ENCODE measurements around the gene GTPBP4.
A peak's percentile ranks its signal among the peaks of the same experiment; 100 is the strongest.
"Not testable (repeated sequence)": the region's sequence is repeated elsewhere in the genome, so short reads cannot be mapped to it uniquely, and the experiment has no call there.

The GTPBP4 gene

DNA sequence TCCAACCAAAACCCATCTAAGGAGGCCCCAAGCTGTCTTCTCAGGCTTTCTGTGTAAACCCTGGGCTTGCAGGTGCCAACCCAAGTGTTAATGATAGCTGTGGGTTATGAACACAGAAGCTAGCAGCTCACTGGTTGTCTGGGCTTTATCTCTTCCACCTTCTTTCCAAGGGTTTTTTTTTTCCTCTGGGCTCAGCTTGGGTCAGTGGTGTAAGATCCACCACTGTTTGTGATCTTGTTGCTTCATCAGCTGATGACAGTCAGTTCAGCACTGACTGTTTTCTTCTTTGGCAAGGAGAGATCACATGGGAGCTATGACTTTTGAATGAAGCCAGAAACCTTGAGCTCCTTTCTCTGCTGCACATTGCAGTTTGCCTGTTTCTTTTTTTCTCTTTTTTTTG, 4.6 kb downstream of the GTPBP4 start:
- DNase-seq, result no peak

DNA sequence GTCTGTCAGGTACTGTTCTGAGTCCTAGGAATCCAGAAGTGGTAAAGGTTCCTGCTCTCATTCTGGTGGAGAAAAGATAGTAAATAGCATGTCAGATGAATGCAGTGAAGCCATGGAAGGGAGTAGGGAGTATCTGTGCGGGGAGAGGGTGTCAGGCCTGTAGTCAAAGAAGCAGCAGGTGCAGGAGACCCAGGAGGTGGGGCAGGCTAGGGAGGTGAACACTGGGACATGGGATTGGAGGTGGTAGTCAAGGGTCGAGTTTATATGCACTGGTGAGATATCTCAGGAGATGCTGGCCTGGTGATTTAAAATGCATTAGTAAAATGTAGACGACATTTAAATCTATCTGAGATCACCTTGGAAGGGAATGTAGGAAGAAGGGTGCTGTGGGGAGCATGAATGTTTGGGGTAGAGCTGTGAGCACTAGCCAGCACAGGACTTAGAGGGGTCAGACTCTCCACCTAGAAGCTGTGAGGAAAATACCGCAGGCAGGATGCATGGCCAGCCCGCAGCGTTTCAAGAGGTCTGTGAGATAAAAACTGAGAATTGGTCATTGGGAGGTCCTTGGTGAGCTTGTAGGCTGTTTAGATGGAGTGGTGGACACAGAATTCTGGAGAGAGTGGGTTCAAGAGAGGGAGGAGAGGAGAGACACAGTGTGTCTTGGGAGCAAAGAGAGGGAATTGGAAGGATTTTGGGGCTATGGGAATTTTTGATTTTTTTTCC, 6.8 kb downstream of the GTPBP4 start:
- DNase-seq, result no peak

DNA sequence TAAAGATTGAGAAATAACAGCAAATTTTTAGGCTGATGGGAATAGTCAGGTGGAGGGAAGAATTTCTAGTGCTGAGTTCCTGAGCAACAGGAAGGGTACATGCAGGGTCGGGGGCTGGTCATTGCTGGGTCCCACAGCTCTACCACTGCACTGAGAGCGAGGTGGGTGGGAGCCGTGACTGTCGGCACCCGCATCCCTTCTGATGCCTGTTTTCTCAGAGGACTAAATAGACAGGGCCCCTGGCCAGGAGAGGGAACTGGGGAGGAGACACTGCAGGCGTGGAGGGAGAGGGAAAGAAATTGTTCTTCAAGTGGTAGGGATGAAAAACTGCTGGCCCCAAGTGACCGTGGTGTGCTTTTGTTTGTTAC, 7.3 kb downstream of the GTPBP4 start:
- DNase-seq, result peak in 1 of 2 experiments; percentile 16

DNA sequence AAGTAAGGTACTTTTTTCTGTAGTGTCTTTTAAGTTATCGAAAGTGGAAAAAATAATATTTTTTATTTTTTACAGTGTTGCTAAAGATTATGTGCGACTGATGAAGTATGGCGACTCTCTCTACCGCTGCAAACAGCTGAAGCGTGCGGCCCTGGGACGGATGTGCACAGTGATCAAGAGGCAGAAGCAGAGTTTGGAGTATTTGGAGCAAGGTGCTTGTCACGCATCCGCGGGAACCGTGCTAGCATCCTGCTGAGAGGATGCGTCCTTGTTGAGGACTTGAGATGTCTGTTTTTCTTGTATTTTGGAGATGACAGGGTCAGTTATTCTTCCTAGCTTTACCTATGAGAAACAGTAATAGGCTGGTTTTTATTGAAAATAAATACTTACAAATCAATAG, 7.8 kb downstream of the GTPBP4 start:
- DNase-seq, result peak in 1 of 2 experiments; percentile 12

DNA sequence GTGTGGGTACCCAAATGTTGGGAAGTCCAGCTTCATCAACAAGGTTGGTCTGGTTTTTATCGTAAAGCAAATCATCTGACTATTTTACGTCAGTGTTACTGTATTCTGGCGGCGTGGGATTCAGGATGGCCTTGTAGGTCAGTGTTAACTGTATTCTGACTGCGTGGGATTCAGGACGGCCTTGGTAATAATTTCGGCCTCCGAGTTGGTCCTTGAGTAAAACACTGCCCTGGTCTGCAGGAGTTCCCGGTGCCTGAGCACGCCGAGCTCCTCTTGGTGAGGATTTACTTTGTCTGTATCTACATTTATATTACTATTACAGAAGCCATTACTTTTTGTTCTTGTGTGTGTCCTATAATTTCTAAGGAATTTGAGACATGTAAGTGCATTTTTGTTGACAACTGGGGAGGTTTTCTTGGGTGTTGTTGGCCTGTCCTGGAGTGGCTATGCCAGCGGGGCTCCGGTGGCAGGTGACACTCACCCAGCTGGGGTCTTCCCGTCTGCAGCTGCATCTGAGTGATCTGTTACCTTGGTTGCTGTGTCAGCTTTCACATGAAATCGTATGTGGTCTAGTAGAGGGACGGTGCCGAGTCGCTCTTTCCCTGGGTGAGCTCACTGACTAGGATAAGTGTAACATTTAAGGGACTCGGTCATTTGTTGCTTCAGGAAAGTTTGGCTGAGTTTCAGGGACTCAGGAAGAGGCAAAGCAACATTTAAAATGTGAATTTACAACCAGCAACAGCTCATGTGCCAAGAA, 9.2 kb downstream of the GTPBP4 start:
- peak in 1 of 2 experiments; percentile 14 for DNase-seq

DNA sequence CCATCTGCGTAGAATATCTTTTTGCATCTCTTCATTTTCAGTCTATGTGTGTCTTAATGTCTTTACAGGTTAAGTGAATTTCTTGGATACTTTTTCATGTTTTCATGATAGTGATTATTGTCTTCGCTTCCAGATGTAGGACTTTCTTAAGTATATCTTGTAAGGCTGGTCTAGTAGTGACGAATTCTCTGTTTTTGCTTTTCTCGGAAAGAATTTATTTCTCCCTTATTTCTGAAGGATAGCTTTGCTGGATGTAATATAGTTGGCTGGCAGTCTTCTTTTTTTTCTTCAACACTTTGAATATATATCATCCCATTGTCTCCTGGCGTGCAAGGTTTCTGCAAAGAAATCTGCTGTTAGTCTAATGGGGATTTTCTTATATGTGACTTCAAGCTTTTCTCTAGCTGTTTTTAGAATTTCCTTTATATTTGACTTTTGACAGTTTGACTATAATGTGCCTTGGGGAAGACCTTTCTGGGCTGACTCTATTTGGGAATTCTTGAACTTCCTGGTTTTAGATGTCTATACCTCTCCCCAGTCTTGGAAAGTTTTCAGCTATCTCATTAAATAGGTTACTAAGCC, 14.3 kb downstream of the GTPBP4 start:
- DNase-seq, result no peak

- DNase-seq, result no peak
Measured at GRCh38 chr10:1003884-1004670, 15.8 kb downstream of the GTPBP4 start.

DNA sequence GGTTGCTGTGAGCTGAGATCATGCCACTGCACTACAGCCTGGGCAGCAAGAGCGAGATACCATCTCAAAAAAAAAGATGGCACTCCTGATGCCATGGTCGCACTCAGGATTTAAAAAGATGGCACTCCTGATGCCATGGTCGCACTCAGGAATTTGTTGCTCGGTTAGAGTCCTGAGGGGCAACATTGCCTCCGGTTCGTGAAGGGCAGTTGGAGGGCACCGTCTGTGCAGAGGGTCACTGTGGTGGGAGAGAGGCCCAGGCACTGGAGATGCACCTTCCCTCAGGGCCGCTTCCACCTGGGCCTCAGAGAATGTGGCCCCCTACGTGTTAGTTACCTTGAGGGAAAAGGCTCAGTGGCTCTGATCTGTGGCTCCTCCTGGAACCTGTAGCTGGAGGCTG, 18.3 kb downstream of the GTPBP4 start:
- peak in 1 of 2 experiments; percentile 13 for DNase-seq

DNA sequence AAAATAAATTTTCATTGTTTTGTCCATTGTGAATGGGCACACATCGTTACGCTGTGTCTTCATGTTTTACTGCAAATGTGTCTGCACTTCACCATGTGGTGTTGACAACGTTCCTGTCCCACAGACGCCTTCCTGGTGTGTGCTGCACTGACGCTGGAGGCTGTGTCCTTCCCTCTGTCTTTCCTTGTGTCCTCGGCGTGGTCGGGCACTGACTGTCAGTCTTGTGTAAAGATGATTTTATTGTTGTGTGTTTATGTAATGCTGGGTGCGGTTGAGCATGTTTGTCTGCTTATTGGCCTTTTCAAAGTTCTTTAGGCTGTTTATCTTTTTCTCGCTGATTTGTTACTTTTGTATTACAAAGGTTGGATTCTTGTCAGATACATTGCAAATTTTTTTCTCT, 19.3 kb downstream of the GTPBP4 start:
- DNase-seq, result peak in 1 of 2 experiments; percentile 11

DNA sequence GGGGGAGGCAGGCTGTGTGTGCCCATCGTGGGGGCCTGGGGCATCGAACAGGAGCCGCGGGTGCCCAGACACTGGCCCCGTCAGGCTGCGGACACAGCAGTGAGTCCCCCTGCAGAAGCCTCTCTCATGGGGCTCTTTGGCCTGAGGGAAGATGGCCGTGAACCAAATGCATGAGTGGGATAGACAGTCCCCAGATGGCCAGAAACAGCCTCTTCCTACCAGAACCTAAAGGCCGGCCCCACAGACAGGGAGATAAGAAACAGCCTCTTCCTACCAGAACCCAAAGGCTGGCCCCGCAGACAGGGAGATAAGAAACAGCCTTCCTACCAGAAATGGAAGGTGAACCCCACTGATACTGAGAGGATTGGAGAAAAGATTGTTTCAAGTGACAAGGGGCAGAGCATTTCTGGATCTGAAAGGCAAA, 20.8 kb downstream of the GTPBP4 start:
- DNase-seq, result peak in 1 of 2 experiments; percentile 18

GRCh38 chr10:1009947-1010346, 21.7 kb downstream of the GTPBP4 start:
- not testable (repeated sequence) for DNase-seq

- peak in 1 of 2 experiments; percentile 15 for DNase-seq
Measured at GRCh38 chr10:1010703-1011102, 22.5 kb downstream of the GTPBP4 start.

GRCh38 chr10:1011696-1012095, 23.5 kb downstream of the GTPBP4 start:
- DNase-seq, result no peak

GRCh38 chr10:1015688-1016087, 27.5 kb downstream of the GTPBP4 start:
- no peak for DNase-seq

DNA sequence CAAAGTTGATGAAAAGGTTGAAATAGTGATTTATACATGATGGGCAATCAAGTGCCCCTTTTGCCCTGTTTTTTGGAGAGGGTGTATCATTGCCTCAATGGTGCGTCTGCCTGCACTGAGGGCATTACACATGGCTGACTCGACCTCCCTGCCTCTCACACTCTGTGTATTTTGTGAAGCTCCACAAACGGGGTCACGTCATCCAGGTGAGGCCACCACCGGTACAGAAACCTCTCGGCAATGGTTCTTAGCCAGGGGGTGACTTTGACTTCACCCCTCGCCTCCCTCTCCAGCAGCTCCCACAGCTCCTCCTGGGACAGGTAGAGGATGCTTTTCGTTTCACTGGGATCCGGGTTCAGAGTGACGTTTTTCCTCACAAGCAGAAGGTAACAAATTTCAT, 31.1 kb downstream of the GTPBP4 start:
- no peak for DNase-seq

GRCh38 chr10:1020460-1020859, 32.2 kb downstream of the GTPBP4 start:
- DNase-seq, result no peak

- no peak for DNase-seq
Measured at GRCh38 chr10:1020958-1021357, 32.7 kb downstream of the GTPBP4 start.

DNA sequence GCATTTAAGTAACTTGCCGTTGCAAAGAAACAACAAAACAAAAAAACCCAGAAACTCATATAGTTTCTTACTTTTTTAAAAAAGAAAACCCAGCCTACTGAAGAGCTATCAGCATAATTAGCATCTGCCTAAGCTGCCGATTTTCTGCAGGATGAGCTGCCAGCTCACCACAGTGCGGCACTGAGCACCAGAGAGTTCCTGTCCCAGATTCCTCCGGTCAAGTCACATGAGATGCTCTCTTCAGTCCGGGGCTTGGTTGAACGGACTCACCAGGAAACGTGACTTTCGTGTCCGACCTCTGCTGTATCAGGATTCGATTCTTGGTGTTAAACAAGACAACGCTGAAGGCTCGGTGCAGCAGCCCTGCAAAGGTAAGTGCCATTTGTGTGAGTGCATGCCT, 34.2 kb downstream of the GTPBP4 start:
- no peak for DNase-seq

DNA sequence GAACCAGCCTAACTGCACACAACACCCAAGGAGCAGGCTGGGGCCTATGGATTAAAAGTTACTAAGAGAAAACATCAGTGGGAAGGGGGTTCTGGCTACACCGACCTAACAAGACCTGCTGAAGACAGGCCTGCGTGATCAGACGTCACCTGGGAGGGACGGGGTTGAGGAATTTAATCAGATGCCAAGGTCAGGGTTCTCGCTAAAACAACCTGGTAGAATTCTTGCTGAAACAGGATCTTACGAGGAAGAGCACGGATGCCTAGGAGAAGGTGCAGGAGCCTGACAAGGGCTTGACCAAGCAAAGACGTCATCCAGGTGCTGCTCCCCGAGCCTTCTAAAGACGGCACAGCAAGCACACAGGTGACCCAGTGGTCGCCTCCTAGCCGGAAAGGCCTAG, 35.9 kb downstream of the GTPBP4 start:
- no peak for DNase-seq

DNA sequence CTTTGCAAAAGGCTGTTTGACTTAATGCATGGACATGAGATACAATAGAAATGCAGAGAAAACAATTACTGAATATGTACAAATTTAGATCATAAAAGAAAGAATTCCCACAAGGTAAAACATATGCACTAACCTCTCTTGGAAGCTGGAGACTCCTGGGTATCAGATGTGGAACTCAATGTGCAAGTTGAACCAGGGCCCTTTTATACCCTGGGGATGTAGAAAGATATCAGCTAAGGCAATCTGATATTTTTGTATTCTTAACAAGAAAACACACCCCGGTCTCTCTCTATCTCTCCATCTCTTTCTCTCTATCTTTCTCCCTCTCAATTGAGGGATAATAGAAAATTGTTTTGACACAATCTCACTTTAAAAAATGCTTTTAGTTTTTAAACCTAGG, 37.4 kb downstream of the GTPBP4 start, which contains the start of gene IDI2:
TSS of gene IDI2 (minus strand) at position 177 of the 400 bp plus-strand sequence. CDS start 1,136 bp downstream, outside the sequence.
- DNase-seq, result no peak

DNA sequence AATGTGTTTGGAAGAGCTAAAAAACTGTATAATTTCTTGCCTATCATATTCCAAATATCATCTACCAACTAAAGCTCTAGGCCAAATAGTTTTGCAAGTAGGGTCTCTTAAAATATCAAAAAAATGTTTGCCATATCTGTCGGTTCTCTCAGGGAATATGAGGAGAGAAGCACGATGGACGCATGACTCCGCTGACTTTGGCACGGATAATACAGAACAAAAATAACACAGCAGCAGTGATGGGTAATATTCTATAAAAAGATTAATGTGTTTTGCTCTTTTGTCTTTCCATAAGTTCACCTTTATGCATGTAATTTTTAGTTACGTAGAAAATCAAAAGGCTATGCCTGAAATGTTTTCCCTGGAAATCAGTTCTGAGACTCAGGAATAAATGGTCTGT, 38.3 kb downstream of the GTPBP4 start:
- DNase-seq, result no peak

- no peak for DNase-seq
Measured at GRCh38 chr10:1029838-1030237, 41.6 kb downstream of the GTPBP4 start.

DNA sequence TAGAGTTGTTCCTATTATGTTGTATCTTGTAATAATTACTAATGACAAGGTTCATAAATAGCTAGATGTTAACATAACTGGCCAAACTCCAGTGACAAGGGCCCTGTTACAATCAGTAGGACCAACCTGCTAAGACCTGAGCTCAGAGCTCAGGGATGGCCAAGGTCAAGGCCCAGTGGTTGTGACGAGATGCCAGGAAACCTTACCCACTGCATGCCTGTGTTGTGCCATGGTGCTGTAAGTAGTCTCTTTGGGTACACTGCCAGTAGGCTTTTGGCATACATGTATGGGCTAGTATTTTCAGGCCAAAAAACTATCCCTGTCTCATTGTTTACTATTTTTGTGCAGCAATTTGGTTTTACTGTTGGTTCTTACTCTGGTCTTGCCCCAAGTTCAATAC, 45.4 kb downstream of the GTPBP4 start:
- DNase-seq, result no peak
